Loucy (cell line): ENCODE data around the gene CTNNA2.

Source experiments
- CTCF ChIP-seq: fragments of 200-600 bp; sonication (generic); conservative IDR thresholded peaks from 2 replicates; pipeline ENCODE4 v1.5.1; 2014; ENCODE audit warnings: mild to moderate bottlenecking, antibody characterized with exemption, low read length
- EZH2phosphoT487 ChIP-seq: fragments of 200-600 bp; IDR thresholded peaks from 2 replicates; pipeline ENCODE4 v1.6.1; 2018; ENCODE audit warnings: antibody characterized with exemption, mild to moderate bottlenecking, moderate library complexity, borderline replicate concordance

- TF ChIP-seq CTCF (no peak), EZH2phosphoT487 (no peak)
Measured at GRCh38 chr2:80030135-80030534, 517.3 kb downstream of the CTNNA2 start.
